Tibial artery (tissue), 4 donors: ENCODE measurements around the gene SYNPO.
A peak's percentile ranks its signal among the peaks of the same experiment; 100 is the strongest.

Experiments used
- DNase-seq, 2 donors: peaks; one replicate each; pipeline ENCODE4 v3.0.0-alpha.2; 2019
- H3K27ac ChIP-seq, 2 donors: fragments of 200-600 bp; sonication (generic) in 1 of 2; 1 replicate in 1 of 2; 2 replicates in 1 of 2; pipeline ENCODE4 v1.5.1; 2018 to 2019; ENCODE audit warnings: mild to moderate bottlenecking in 1 of 2
- H3K27me3 ChIP-seq, 2 donors: fragments of 200-600 bp; sonication (generic) in 1 of 2; one replicate each; pipeline versions ENCODE4 v1.5.1 to v1.6.0; 2016 to 2019
- H3K36me3 ChIP-seq, 3 donors: fragments of 200-600 bp; sonication (generic) in 2 of 3; one replicate each; pipeline ENCODE4 v1.5.1; 2016 to 2019; ENCODE audit warnings: mild to moderate bottlenecking in 2 of 3
- H3K4me1 ChIP-seq, 4 donors: fragments of 200-600 bp; sonication (generic) in 2 of 4; 1 replicate in 3 of 4; 2 replicates in 1 of 4; pipeline ENCODE4 v1.5.1; 2016 to 2019
- H3K4me3 ChIP-seq, 2 donors: fragments of 200-600 bp; sonication (generic) in 1 of 2; 1 replicate in 1 of 2; 2 replicates in 1 of 2; pipeline ENCODE4 v1.5.1; 2018 to 2019; ENCODE audit warnings: mild to moderate bottlenecking in 2 of 2
- H3K9me3 ChIP-seq, 3 donors: fragments of 200-600 bp; sonication (generic) in 1 of 3; one replicate each; pipeline ENCODE4 v1.5.1; 2016 to 2019
- intact Hi-C: fragments of 100-400 bp; cut with DNase I; formaldehyde crosslinking; loops from one replicate; pipeline ENCODE4 v1.15.0; 2023; ENCODE audit warnings: low total_unique reads
- TF ChIP-seq, protein P1 (sequence below), 2 experiments: fragments of 200-600 bp in 1 of 2; fragments of 450-650 bp in 1 of 2; IDR thresholded peaks; one replicate each; pipeline ENCODE4 v1.5.1; 2017 to 2019; ENCODE audit warnings: antibody characterized with exemption in 2 of 2, mild to moderate bottlenecking in 1 of 2, moderate library complexity in 1 of 2

The SYNPO gene

GRCh38 chr5:150596313-150596712 lies 44.1 kb upstream of the SYNPO start:
- H3K27ac ChIP-seq: peak overlapping the region; percentile 86 to 100
- no peak for DNase-seq
- H3K4me1 ChIP-seq: peaks cover 0 to 96% (median 64%) of the 10 kb centered on the region in 4 donors
- H3K4me3 ChIP-seq: no peak overlapping the region
- no peaks in the 10 kb centered on the region for H3K36me3 ChIP-seq
- no peaks in the 10 kb centered on the region for H3K27me3 ChIP-seq
- intact Hi-C loops: no loop called here
- H3K9me3 ChIP-seq: no peaks in the 10 kb centered on the region
- TF ChIP-seq, protein P1, sequence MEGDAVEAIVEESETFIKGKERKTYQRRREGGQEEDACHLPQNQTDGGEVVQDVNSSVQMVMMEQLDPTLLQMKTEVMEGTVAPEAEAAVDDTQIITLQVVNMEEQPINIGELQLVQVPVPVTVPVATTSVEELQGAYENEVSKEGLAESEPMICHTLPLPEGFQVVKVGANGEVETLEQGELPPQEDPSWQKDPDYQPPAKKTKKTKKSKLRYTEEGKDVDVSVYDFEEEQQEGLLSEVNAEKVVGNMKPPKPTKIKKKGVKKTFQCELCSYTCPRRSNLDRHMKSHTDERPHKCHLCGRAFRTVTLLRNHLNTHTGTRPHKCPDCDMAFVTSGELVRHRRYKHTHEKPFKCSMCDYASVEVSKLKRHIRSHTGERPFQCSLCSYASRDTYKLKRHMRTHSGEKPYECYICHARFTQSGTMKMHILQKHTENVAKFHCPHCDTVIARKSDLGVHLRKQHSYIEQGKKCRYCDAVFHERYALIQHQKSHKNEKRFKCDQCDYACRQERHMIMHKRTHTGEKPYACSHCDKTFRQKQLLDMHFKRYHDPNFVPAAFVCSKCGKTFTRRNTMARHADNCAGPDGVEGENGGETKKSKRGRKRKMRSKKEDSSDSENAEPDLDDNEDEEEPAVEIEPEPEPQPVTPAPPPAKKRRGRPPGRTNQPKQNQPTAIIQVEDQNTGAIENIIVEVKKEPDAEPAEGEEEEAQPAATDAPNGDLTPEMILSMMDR (IDR thresholded peaks at IDR 0.05): no peak

DNA sequence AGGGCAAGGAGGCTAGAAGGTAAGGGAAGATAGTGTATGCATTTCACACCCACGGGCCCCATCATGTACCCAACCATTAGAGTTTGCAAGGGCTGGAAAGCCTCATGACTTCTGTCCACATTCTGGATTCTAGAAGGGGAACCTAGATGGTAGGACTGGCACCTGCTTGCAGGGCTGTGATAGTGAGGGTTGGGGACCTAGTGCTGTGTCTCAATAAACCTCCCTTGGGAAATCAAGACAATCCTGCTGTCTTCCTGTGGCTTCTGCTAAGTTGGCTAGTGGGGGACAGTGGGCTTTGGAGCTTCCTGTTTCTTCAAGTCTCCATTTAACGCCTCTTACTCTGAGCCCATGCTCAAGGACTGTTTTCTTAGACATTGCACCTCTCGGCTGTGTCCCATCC lies 43.6 kb upstream of the SYNPO start:
- TF ChIP-seq, protein P1 (IDR thresholded peaks at IDR 0.05): no peak

GRCh38 chr5:150598006-150598405 lies 42.5 kb upstream of the SYNPO start:
- TF ChIP-seq, protein P1 (IDR thresholded peaks at IDR 0.05): no peak
- peaks cover 0 to 96% (median 70%) of the 10 kb centered on the region in 4 donors for H3K4me1 ChIP-seq
- H3K4me3 ChIP-seq: no peak overlapping the region
- H3K27me3 ChIP-seq: no peaks in the 10 kb centered on the region
- intact Hi-C loops: no loop called here
- H3K36me3 ChIP-seq: no peaks in the 10 kb centered on the region
- no peak for DNase-seq
- no peaks in the 10 kb centered on the region for H3K9me3 ChIP-seq
- H3K27ac ChIP-seq: peak overlapping the region; percentile 86 to 100

More for the DNA sequence above, 43.6 kb upstream of the SYNPO start:
- H3K27ac ChIP-seq: peak overlapping the region; percentile 86 to 100
- H3K9me3 ChIP-seq: no peaks in the 10 kb centered on the region
- no peak overlapping the region for H3K4me3 ChIP-seq
- no peaks in the 10 kb centered on the region for H3K36me3 ChIP-seq
- no peaks in the 10 kb centered on the region for H3K27me3 ChIP-seq
- intact Hi-C loops: no loop called here
- peaks cover 0 to 97% (median 67%) of the 10 kb centered on the region in 4 donors for H3K4me1 ChIP-seq
- no peak for DNase-seq

DNA sequence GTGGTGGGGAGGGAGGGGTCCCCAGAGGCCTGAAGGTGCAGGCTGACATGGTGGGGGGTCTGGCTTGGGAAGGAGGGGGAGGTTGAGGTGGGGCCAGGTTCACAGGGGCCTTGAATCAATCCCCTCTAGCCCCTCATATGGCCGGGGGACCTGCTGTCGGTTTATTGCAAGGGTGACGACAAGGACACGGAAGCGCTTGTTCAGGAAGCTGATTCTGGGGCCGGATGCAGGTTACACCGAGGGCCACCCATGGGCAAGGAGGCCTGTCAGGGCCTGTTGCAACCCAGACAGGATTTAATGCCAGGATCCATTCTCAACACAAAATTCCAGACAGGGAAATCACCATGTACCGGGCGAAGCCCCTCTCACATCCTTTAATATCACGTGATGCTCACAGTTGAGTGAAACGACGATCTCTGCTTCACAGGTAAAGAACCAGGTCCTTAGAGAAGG lies 41.6 kb upstream of the SYNPO start:
- Histone ChIP-seq H3K4me1 (peaks cover 0 to 96% (median 70%) of the 10 kb centered on the region in 4 donors), H3K27me3 (no peaks in the 10 kb centered on the region), H3K27ac (peak overlapping the region; percentile 86 to 100), H3K9me3 (no peaks in the 10 kb centered on the region), H3K4me3 (no peak overlapping the region), H3K36me3 (no peaks in the 10 kb centered on the region)
- TF ChIP-seq, protein P1 (IDR thresholded peaks at IDR 0.05): no peak
- DNase-seq: no peak
- intact Hi-C loops: no loop called here

GRCh38 chr5:150599281-150599680 lies 41.2 kb upstream of the SYNPO start:
- Histone ChIP-seq H3K36me3 (no peaks in the 10 kb centered on the region), H3K27me3 (no peaks in the 10 kb centered on the region), H3K4me1 (peaks cover 0 to 96% (median 68%) of the 10 kb centered on the region in 4 donors), H3K4me3 (no peak overlapping the region), H3K9me3 (no peaks in the 10 kb centered on the region), H3K27ac (peak overlapping the region; percentile 86 to 100)
- TF ChIP-seq, protein P1 (IDR thresholded peaks at IDR 0.05): no peak
- intact Hi-C loops: no loop called here
- no peak for DNase-seq
